ENCODE measurements around the gene DDX17. TPM values are rescaled to one million over a fixed set of nuclear protein-coding genes. Genes with fewer than 3 reads are reported as not detected.

Gene DDX17
- total RNA-seq, 6 donors from 2014 or later, result 428 to 2,078 (median 621) TPM

- Histone ChIP-seq H3K4me1 (peaks cover 13 to 47% (median 21%) of the 10 kb centered on the region in 4 donors), H3K9me3 (no peaks in the 10 kb centered on the region), H3K27ac (peak overlapping the region; percentile 9 to 77 (median 59)), H3K36me3 (peaks cover 90 to 100% (median 98%) of the 10 kb centered on the region in 4 donors), H3K27me3 (no peaks in the 10 kb centered on the region), H3K4me3 (no peak overlapping the region)
- WGBS, 2 donors, result 49 to 61% methylated on average over 2 of the region's 2 CpGs
- ATAC-seq (ENCODE audit: low FRiP score in 2 of 2) (no peak), DNase-seq (no peak)
- TF ChIP-seq EP300 (IDR thresholded peaks at IDR 0.05), result no peak
- no peak for TF ChIP-seq CTCF (IDR thresholded peaks at IDR 0.05)
- no peak for TF ChIP-seq POLR2A (IDR thresholded peaks at IDR 0.05)
- TF ChIP-seq POLR2AphosphoS5 (IDR thresholded peaks at IDR 0.05), result no peak
Observed at GRCh38 chr22:38490475-38490874, 15.6 kb downstream of the DDX17 start.

GRCh38 chr22:38489561-38490145 is 16.5 kb downstream of the DDX17 start:
- ATAC-seq (ENCODE audit: low FRiP score in 2 of 2) (no peak), DNase-seq (no peak)
- no peak overlapping the region for H3K4me3 ChIP-seq
- 85 to 87% methylated on average over 7 of the region's 7 CpGs for WGBS, 2 donors
- peaks cover 14 to 44% (median 21%) of the 10 kb centered on the region in 4 donors for H3K4me1 ChIP-seq
- peaks cover 93 to 100% (median 98%) of the 10 kb centered on the region in 4 donors for H3K36me3 ChIP-seq
- peak overlapping the region in 2 of 4 donors; percentile 64 to 77 for H3K27ac ChIP-seq
- no peak for TF ChIP-seq CTCF (IDR thresholded peaks at IDR 0.05)
- TF ChIP-seq EP300 (IDR thresholded peaks at IDR 0.05), result no peak
- no peak for TF ChIP-seq POLR2AphosphoS5 (IDR thresholded peaks at IDR 0.05)
- peak in 1 of 4 donors; percentile 12 for TF ChIP-seq POLR2A (IDR thresholded peaks at IDR 0.05)
- H3K9me3 ChIP-seq, result no peaks in the 10 kb centered on the region
- H3K27me3 ChIP-seq, result no peaks in the 10 kb centered on the region

GRCh38 chr22:38489142-38489541 is 17.0 kb downstream of the DDX17 start:
- Histone ChIP-seq H3K4me1 (peaks cover 14 to 44% (median 21%) of the 10 kb centered on the region in 4 donors), H3K9me3 (no peaks in the 10 kb centered on the region), H3K27me3 (no peaks in the 10 kb centered on the region), H3K36me3 (peaks cover 93 to 100% (median 98%) of the 10 kb centered on the region in 4 donors), H3K4me3 (no peak overlapping the region), H3K27ac (no peak overlapping the region)
- ATAC-seq (ENCODE audit: low FRiP score in 2 of 2) (no peak), DNase-seq (no peak)
- TF ChIP-seq POLR2AphosphoS5 (IDR thresholded peaks at IDR 0.05), result no peak
- TF ChIP-seq POLR2A (IDR thresholded peaks at IDR 0.05), result no peak
- TF ChIP-seq EP300 (IDR thresholded peaks at IDR 0.05), result no peak
- no peak for TF ChIP-seq CTCF (IDR thresholded peaks at IDR 0.05)
- 97 to 98% methylated on average over 17 of the region's 17 CpGs for WGBS, 2 donors

- no peaks in the 10 kb centered on the region for H3K27me3 ChIP-seq
- 90 to 93% methylated on average over 6 of the region's 6 CpGs for WGBS, 2 donors
- ATAC-seq (ENCODE audit: low FRiP score in 2 of 2) (no peak), DNase-seq (no peak)
- H3K36me3 ChIP-seq, result peaks cover 92 to 100% (median 97%) of the 10 kb centered on the region in 4 donors
- TF ChIP-seq CTCF (IDR thresholded peaks at IDR 0.05) (no peak), POLR2A (IDR thresholded peaks at IDR 0.05) (no peak), POLR2AphosphoS5 (IDR thresholded peaks at IDR 0.05) (no peak), EP300 (IDR thresholded peaks at IDR 0.05) (no peak)
- H3K9me3 ChIP-seq, result no peaks in the 10 kb centered on the region
- H3K27ac ChIP-seq, result no peak overlapping the region
- no peak overlapping the region for H3K4me3 ChIP-seq
- H3K4me1 ChIP-seq, result peaks cover 14 to 40% (median 19%) of the 10 kb centered on the region in 4 donors
Observed at GRCh38 chr22:38487946-38488345, 18.2 kb downstream of the DDX17 start.

GRCh38 chr22:38485783-38486182 is 20.3 kb downstream of the DDX17 start:
- peak; percentile 42 to 60 for ATAC-seq (ENCODE audit: low FRiP score in 2 of 2)
- peak in 1 of 2 donors; percentile 78 for DNase-seq
- TF ChIP-seq POLR2A (IDR thresholded peaks at IDR 0.05) (no peak), CTCF (IDR thresholded peaks at IDR 0.05) (no peak), POLR2AphosphoS5 (IDR thresholded peaks at IDR 0.05) (no peak)
- Histone ChIP-seq H3K36me3 (peaks cover 78 to 100% (median 91%) of the 10 kb centered on the region in 4 donors), H3K27me3 (no peaks in the 10 kb centered on the region), H3K4me3 (no peak overlapping the region), H3K9me3 (no peaks in the 10 kb centered on the region), H3K27ac (peak overlapping the region in 1 of 4 donors; percentile 30), H3K4me1 (peaks cover 5 to 22% (median 7%) of the 10 kb centered on the region in 4 donors)
- WGBS, 2 donors, result 42 to 65% methylated on average over 4 to 5 of the region's 5 CpGs

Data from upper lobe of left lung (tissue), 6 donors.